CD4-positive, alpha-beta T cell treated with Interleukin-4 for 1 hour (primary cell): ENCODE results near the gene WDR75.

ENCODE experiments used
- DNase-seq, 2 donors: peaks; one replicate each; pipeline ENCODE4 v3.0.0-alpha.2; 2020 to 2022

The WDR75 gene

DNA sequence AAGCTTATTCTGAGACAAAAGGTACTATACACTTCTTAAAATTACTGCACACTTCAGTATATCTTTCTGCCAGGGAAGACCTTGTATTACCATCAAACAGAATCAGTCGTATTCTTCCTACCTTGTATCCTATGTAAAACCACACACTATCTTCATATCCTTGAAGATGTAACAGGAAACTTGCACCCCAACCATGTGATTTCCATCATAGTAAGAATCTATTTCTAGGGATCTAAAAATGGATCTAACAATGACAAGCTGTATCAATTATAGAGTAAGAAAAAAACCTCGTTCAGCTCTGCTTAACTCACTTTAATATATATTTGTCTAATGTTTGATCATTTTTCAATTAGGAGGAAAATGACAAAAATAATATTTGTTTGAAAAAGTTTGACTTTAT lies 60.2 kb downstream of the WDR75 start:
- no peak for DNase-seq

DNA sequence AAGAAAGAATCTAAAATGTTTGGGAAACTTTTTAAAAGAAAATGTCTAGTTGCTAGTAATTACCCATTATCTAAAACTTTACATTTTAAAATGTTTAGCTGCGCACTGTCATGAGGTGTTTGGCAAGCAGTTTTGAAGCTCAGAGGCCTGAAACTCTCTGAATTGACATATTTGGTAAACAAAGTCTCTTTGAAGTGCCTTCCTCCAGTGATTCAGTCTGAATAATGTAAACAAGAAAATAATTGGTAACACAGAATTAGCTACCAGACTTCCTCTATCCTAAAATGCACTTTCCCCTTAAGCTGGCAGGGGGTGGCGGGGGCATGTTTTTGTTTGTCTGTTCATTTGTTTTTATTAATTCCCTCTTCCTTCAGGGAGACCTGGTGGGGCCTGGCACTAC lies 61.4 kb downstream of the WDR75 start:
- no peak for DNase-seq

DNA sequence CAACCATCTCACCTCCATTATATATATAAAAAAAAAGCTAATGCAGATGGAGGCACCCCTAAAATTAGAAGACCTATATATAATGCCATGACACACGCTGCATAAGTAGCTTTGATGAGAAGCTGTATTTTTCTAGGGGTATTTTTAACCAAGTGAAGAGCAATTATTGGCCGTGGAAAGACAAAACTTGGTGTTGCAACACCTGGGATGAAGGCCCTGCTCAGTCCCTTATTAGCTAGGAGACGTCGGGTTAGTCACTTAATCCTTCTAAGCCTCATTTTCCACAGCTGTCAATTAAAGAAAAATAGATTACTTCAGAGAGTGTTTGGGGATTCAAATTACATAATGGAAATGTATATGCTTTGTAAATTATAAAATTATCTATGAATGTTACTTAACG lies 63.0 kb downstream of the WDR75 start:
- DNase-seq, result no peak

DNA sequence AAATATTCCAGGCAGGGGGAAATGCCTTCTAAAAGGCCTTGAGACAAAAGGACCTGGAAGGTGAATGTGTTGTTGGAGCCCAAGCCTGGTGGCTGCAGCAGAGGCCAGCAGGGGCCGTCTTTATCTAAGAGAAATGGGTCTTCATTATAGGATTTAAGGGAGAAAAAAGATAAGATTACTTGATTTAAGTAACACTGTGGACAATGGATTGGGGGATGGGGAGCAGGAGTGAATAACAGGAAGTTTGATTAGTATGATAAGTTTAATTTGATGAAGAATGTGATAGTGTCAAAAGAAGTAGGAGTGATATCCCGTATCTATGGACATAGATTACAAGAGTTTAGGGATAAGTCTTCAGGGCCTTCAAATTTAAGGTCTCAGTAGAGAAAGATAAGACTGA lies 64.2 kb downstream of the WDR75 start:
- DNase-seq, result no peak

DNA sequence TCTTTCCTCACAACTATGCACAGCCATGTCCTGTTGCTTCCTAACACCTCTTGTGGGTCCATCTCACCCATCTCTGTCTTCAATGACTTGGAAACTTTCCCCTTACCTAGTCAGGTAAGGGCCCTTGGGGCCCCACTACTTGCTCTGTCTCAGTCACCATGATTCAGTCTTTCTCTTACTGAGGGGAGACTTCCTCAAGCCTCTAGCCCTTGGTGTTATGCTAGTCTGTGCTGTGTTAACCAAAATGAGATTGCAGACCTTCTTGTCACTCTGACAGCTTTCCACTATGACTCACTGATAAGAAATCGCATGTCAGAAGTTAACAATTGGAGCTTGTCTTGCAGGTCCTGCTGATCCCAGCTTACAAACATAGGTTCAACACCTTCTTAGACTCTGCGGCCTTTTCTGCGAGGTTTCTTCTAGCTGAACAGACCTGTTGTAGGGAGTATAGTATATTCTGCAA lies 65.3 kb downstream of the WDR75 start:
- DNase-seq, result no peak

DNA sequence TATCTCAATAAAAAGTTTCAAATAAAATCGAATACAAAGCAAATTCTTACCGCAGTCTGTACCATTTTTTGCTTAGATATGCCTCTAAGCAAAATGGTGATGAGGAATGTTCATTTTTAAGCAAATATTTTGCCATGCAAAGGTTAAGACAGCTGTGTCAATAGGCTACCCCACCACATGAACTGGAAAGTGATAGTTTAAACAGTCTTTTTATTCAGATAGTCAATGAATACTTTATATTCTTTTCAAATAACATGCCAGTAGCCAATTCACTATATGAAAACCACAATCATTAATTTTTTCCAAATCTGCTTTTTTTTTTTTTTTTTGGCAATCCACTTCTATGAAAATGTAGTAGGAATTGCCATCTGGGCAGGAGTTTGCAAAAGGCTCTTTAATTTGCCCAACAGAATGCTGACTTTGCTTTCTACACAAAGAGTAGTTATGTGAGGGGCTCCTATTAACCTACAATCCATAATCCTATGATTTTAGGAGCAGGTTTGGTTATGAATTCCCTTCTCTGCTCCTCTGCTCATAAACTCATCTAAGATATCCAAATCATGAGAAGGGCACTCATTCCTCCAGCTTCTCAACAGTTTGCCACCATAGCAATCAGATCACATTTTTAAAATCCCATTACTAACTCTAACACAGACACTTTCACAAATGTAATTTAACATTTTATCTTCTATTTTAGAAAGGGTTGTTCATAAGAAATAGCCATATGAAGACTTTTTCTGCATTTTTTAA lies 70.1 kb downstream of the WDR75 start:
- no peak for DNase-seq

DNA sequence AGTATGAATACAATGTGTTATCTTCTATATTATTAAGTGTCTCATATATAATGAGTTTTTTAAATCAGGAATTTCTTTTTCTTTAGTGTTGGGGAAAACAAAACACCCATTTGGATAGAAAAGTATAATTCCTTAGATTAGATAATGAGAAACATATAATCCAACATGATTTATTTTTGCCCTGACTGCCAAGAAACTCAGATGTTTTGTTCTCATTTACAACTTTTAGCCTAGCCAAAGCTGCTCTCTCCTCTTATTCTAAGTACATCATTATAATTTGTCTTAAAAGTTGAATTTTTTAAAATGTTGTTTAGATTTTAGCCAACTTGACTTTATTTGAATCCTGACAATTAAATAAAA lies 70.7 kb downstream of the WDR75 start:
- no peak for DNase-seq

DNA sequence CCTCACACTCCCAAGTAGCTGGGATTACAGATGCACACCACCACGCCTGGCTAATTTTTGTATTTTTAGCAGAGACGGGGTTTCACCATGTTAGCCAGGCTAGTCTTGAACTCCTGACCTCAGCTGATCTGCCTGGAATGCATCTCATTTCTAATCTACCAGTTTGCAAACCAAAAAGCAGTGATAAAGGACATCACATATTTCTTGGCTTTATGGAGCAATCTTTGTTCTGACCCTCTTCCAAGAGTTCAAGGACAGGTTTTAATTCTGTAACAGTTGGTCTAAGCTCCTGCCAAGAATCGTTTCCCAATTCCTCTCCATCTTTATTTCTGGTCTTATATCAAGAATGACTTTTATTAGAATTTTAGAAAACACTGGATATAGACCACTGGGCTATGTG lies 71.6 kb downstream of the WDR75 start:
- no peak for DNase-seq

DNA sequence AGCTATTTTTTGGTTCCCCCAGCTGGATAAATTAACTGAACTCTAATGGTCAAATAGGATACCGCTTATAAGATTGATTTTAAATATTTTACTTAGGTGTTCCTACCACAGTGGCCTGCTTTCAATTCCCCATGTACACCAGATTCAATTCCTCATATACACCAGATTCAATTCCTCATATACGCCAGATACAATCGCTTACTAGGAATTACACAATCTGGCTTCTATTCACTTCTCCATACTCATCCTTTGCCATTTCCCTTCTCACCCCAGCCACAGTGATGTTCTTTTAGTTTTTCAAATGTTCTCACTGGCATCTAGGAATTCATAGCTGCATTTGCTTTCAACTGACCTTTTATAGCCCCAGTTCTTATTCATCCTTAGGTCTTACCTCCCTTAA lies 72.8 kb downstream of the WDR75 start:
- DNase-seq, result no peak

DNA sequence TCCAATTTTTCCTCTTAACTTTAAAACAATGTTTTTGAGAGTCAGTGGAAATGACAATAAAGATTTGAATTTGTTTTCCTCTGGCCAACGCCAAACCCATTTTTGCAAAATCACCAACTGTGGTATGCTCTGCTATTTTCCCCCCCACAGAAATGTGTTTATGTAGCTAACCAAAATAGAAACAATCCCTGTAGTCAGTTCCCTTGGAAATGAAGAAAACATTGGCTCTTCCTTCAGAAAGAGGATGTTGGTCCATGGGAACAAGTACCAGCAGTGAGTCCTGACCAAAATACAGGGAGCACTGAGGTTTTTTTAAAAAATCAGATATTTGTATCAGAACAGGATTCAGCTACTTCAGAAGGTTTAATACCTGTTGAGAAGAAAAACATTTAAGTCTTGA lies 74.0 kb downstream of the WDR75 start:
- no peak for DNase-seq

DNA sequence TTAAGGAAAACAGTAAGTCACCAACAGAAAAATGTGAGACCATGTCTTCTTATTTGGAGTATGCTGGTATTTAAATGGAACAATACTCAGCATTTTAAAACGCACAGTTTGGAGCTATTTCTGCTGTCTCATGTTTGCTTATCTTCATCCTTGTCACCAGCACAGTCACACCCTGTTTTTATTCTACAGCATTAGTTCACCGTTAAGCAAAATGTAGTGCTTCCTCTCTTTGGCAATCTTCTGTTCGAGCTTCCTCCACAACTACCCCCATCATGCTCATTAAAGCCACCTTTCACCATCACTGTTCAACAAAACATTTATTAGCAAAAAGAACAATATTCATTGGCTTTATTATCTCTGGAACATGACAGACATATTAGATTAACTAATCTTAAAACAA lies 75.3 kb downstream of the WDR75 start:
- no peak for DNase-seq

DNA sequence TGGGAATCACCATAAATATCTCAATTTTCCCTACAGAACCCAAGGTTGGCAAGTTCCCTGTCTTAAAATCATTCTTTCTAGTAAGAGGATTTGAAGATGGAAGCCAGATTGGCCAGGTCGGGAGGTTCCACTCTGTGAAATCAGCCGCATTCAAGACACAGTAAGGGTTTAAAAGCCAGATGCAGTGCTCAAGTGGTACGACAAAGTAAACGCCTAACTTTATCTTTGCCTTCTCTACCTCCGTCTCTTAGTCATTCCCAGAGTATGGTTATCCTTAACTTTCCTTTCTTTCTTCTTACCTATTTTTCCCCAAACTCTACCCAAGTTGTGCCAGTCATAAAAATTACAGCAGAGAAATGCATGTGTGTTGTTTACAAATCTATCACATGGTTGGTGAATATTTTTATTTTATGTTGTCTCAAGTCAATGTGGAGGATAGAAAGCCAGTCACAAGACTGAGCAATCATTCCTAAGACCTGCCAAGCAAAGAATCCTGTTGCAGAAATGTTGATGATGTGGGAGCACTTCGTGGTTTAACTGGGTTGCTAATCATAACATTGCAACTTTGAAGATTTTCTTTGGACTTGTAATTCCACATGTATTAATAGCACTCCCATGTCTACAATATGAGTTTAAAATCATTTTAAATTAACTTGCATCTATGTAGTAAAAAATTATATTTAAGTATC lies 76.7 kb downstream of the WDR75 start:
- DNase-seq, result no peak

DNA sequence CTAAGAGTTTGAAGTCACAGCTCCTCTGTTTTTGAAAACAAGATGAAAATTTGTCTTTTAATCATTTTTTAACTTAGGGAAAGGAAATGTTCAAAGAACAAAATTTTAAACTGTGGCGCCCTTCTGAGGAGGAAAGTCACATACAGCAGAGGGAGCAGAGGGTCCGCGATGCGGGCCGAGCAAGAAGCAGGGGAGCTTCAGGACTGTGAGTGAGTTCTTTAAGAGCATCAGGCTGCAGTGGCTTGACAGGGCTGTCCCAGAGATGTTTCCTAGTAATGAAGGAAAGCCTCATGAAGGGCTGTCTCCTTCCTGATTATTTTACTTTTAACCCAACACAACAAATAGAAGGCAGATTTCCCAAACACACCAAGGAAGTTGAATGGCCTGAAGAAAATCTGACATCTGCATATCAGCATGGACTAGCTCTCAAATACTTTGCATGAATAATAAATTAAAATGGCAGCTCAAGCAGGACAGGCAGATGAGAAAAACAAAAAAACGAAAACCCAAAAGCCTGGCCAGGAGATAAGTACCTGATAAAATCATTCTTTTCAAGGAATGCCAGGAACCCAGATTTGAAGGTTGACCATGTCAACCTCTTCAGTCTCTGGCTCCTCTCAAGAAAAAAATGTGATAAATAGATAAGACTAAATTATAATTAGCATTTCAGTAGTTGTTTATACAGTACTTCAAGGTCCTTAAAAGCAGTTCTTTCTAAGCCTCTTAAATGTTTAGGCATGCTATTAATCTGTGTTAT lies 78.5 kb downstream of the WDR75 start:
- no peak for DNase-seq

DNA sequence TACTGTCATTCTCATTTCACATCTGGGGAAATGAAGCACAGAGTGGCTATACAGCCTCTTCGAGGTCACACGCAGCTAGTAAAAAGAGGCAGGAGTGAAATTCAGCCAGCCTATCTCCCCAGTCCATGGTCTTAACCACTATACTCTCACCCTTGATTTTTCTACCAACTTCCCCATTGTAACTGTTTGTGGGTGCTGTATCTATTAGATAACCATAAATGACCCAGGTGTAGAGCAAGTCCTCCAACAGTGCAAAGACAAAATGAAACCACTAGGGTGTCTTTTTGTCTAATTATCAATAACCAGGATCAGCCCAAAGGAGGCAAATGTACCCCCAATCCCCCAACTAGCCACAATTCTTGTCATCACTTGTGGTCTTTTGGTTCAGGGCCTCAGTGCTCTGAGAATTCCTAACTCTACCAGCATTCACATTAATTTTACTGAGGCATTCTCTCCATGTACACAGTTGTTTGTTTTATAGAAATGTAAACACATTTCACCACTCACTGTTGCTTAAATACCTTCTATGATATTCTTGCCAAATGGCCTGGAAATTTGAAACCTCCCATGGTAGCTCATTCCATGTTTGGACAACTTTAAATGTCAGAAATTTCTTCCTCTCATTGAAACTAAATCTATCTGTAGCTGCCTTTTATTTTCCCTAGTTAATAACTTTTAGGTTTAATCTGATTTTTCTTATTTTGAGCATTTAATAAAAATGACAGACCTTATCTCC lies 80.6 kb downstream of the WDR75 start:
- no peak for DNase-seq

DNA sequence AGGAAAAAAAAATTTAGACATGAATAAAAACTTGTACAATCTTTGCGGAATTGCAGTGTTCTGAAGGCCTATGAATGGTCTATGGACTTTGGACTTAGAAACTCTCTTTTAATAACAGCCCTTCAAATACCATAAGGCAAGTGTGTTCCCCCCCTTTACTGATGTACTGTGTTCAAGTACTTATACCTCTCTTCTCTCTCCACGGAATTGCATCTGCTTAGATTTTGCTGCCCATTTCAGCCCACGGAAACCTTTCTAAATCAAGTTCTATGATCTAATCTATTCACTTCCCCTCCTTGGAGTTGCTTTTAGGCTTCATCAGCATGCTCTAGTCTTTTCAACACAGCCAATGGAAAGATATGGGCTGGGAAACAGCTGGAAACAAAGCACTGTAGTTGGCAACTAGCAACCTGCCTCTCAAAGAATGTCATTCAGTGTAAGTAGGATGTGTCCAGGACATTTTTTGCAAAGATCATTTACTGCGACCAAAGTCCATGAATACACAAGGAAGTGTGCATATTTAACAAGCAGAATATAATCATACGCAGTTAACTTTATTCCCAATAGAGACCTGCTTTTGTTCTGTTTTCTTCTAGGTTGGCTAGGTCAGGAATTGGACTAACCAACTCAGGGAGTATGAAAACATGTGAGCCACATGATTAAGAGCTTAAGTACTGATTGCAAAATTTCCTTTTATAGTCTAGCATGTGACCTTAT lies 81.3 kb downstream of the WDR75 start:
- no peak for DNase-seq

DNA sequence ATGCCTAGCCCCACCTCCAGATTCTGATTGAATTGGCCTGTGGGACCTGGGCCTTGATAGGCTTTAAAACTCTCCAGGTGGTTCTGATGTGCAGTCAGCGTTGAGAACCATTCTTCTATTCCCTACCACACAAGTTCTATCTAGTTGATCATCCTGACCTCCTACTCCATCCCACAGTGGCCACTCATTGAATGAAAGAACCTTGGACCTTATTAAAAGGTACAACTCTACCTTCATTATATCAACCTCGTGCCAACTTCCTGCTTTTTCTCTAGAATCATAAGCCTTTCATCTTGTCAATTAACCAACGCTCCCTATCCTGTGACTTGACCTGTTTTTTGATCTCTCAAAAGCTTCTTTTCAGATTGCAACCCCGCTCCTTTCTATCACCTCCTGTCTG lies 83.5 kb downstream of the WDR75 start:
- no peak for DNase-seq
